Motor neuron (in vitro differentiated cells): ENCODE measurements around the gene PLCXD3. TPM values are rescaled to one million over a fixed set of nuclear protein-coding genes. Genes with fewer than 3 reads are reported as not detected.

ENCODE experiments used
- ATAC-seq, 8 experiments: fragments of 200-7000 bp; cut with Tn5 transposase; replicated peaks in 6 of 8; 2 replicates each; pipeline ENCODE4 v1.8.0; 2021; ENCODE audit warnings: mild to moderate bottlenecking in 8 of 8, moderate library complexity in 8 of 8
- H3K27ac ChIP-seq, 2 donors: fragments of 250-450 bp; sonication (Bioruptor Pico); 2 replicates each; pipeline ENCODE4 v1.9.0; 2021; ENCODE audit warnings: antibody characterized with exemption in 2 of 2, mild to moderate bottlenecking in 2 of 2, moderate library complexity in 1 of 2
- H3K4me1 ChIP-seq, 2 donors: fragments of 250-450 bp; sonication (Bioruptor Pico); replicated peaks in 1 of 2; 2 replicates each; pipeline ENCODE4 v1.6.1; 2021; ENCODE audit warnings: antibody characterized with exemption in 2 of 2, mild to moderate bottlenecking in 2 of 2, moderate library complexity in 1 of 2
- H3K4me3 ChIP-seq, 5 donors: fragments of 250-450 bp; sonication (Bioruptor Pico); 2 replicates each; pipeline ENCODE4 v1.9.0; 2021; ENCODE audit warnings: antibody characterized with exemption in 5 of 5, mild to moderate bottlenecking in 5 of 5, moderate library complexity in 4 of 5
- WGBS, 10 experiments: fragments of 450-650 bp; shearing (Covaris generic); methylation state at CpG; one replicate each; pipeline ENCODE4 v1.0.0; 2022; 5-methylcytosine and 5-hydroxymethylcytosine counted together
- in situ Hi-C, 9 experiments: fragments of 400-800 bp; cut with MboI; loops; one replicate each; pipeline ENCODE4 v1.15.0; 2021; ENCODE audit warnings: low sequenced_read_pairs in 9 of 9, low pct_unique_long_range_greater_than_20kb in 2 of 9; ENCODE audit not compliant: unreplicated experiment in 9 of 9
- total RNA-seq, 8 experiments: library from RNA; unstranded; fragments of 300-600 nt; gene quantifications; 2 replicates each; pipeline versions ENCODE4 v1.2.3 to v1.2.4, GENCODE V29; 2022

Gene PLCXD3
- total RNA-seq = 1 to 10 TPM in 3 of 8 experiments, under 1 TPM in 5; 0.14 to 2.9 (median 0.70) TPM

- in situ Hi-C loops = loop anchor here in 1 of 9 experiments (25.0 kb wide), 1 partner anchor 598 kb away; the partner anchor contains the start of gene C7
These were observed at the start of gene PLCXD3 for GRCh38 chr5:41510176-41510831. Gene PLCXD3, minus strand, starts transcription at chr5:41510601. Its CDS starts 75 bp downstream, at chr5:41510526.

GRCh38 chr5:41559184-41559583, 48.8 kb upstream of the PLCXD3 start:
- peak in 3 of 8 experiments; percentile 17 to 34 (median 28) for ATAC-seq
- in situ Hi-C loops = no loop called here
- Histone ChIP-seq H3K4me3 (no peak overlapping the region), H3K27ac (no peak overlapping the region), H3K4me1 (no peaks in the 10 kb centered on the region)
- 12 to 80% (median 47%) methylated on average over 1 to 3 of the region's 3 CpGs; no CpG with 5 or more reads in 2 of the 10 experiments for WGBS, 10 experiments

More at GRCh38 chr5:41510176-41510831, at the start of gene PLCXD3:
- Histone ChIP-seq H3K4me1 (peaks cover 0 to 2% of the 10 kb centered on the region in 2 donors), H3K27ac (no peak within 1 kb of the TSS), H3K4me3 (peak within 1 kb of the TSS; percentile 28 to 59 (median 48))
- ATAC-seq = peak; percentile 99
- WGBS, 10 experiments = 0 to 7% (median 0%) methylated on average over 2 to 8 of the region's 41 CpGs; no CpG with 5 or more reads in 6 of the 10 experiments

GRCh38 chr5:41558295-41558694, 47.9 kb upstream of the PLCXD3 start:
- 0 to 100% (median 66%) methylated on average over 1 of the region's 1 CpG; no CpG with 5 or more reads in 2 of the 10 experiments for WGBS, 10 experiments
- H3K4me1 ChIP-seq = no peaks in the 10 kb centered on the region
- in situ Hi-C loops = no loop called here
- no peak for ATAC-seq
- H3K27ac ChIP-seq = no peak overlapping the region
- no peak overlapping the region for H3K4me3 ChIP-seq

- no peak for ATAC-seq
- no peak overlapping the region for H3K4me3 ChIP-seq
- in situ Hi-C loops = no loop called here
- no peaks in the 10 kb centered on the region for H3K4me1 ChIP-seq
- H3K27ac ChIP-seq = no peak overlapping the region
- 0 to 67% (median 37%) methylated on average over 1 of the region's 1 CpG; no CpG with 5 or more reads in 2 of the 10 experiments for WGBS, 10 experiments
These were observed 37.6 kb upstream of the PLCXD3 start for GRCh38 chr5:41547991-41548390.

- no peaks in the 10 kb centered on the region for H3K4me1 ChIP-seq
- ATAC-seq = no peak
- no peak overlapping the region for H3K4me3 ChIP-seq
- H3K27ac ChIP-seq = no peak overlapping the region
- in situ Hi-C loops = no loop called here
These were observed 31.8 kb upstream of the PLCXD3 start for GRCh38 chr5:41542183-41542582.

GRCh38 chr5:41539454-41539853, 29.1 kb upstream of the PLCXD3 start:
- ATAC-seq = no peak
- H3K4me3 ChIP-seq = no peak overlapping the region
- WGBS, 10 experiments = 61 to 100% (median 93%) methylated on average over 1 to 2 of the region's 2 CpGs; no CpG with 5 or more reads in 2 of the 10 experiments
- no peak overlapping the region for H3K27ac ChIP-seq
- no peaks in the 10 kb centered on the region for H3K4me1 ChIP-seq
- in situ Hi-C loops = no loop called here

- Histone ChIP-seq H3K4me3 (no peak overlapping the region), H3K27ac (no peak overlapping the region), H3K4me1 (no peaks in the 10 kb centered on the region)
- in situ Hi-C loops = no loop called here
- 4 to 100% (median 100%) methylated on average over 1 to 4 of the region's 4 CpGs; no CpG with 5 or more reads in 5 of the 10 experiments for WGBS, 10 experiments
- peak in 2 of 8 experiments; percentile 28 to 76 for ATAC-seq
These were observed 27.2 kb upstream of the PLCXD3 start for GRCh38 chr5:41537581-41537980.

GRCh38 chr5:41532485-41532884, 22.1 kb upstream of the PLCXD3 start:
- ATAC-seq = no peak
- in situ Hi-C loops = no loop called here
- no peak overlapping the region for H3K27ac ChIP-seq
- no peaks in the 10 kb centered on the region for H3K4me1 ChIP-seq
- H3K4me3 ChIP-seq = no peak overlapping the region
- WGBS, 10 experiments = 0 to 86% (median 55%) methylated on average over 1 of the region's 1 CpG; no CpG with 5 or more reads in 2 of the 10 experiments

GRCh38 chr5:41527201-41527779, 16.9 kb upstream of the PLCXD3 start:
- WGBS, 10 experiments = 0 to 73% (median 39%) methylated on average over 1 to 5 of the region's 5 CpGs; no CpG with 5 or more reads in 1 of the 10 experiments
- in situ Hi-C loops = no loop called here

GRCh38 chr5:41526699-41527098, 16.3 kb upstream of the PLCXD3 start:
- 40 to 83% (median 64%) methylated on average over 1 to 4 of the region's 4 CpGs for WGBS, 10 experiments
- no peak for ATAC-seq
- H3K27ac ChIP-seq = no peak overlapping the region
- H3K4me1 ChIP-seq = no peaks in the 10 kb centered on the region
- no peak overlapping the region for H3K4me3 ChIP-seq
- in situ Hi-C loops = no loop called here

More at GRCh38 chr5:41527201-41527779, 16.9 kb upstream of the PLCXD3 start:
- Histone ChIP-seq H3K27ac (no peak overlapping the region), H3K4me1 (no peaks in the 10 kb centered on the region), H3K4me3 (no peak overlapping the region)
- peak in 3 of 8 experiments; percentile 24 to 88 (median 85) for ATAC-seq

- Histone ChIP-seq H3K27ac (no peak overlapping the region), H3K4me1 (no peaks in the 10 kb centered on the region), H3K4me3 (no peak overlapping the region)
- in situ Hi-C loops = loop anchor here in 1 of 9 experiments (25.0 kb wide), 1 partner anchor 612 kb away; the partner anchor contains the start of gene C7
- no peak for ATAC-seq
These were observed 13.8 kb upstream of the PLCXD3 start for GRCh38 chr5:41524174-41524573.

- in situ Hi-C loops = loop anchor here in 1 of 9 experiments (25.0 kb wide), 1 partner anchor 610 kb away; the partner anchor contains the start of gene C7
- WGBS, 10 experiments = 0 to 73% (median 56%) methylated on average over 1 to 2 of the region's 2 CpGs; no CpG with 5 or more reads in 1 of the 10 experiments
- Histone ChIP-seq H3K27ac (no peak overlapping the region), H3K4me3 (no peak overlapping the region), H3K4me1 (no peaks in the 10 kb centered on the region)
- no peak for ATAC-seq
These were observed 11.9 kb upstream of the PLCXD3 start for GRCh38 chr5:41522193-41522786.

GRCh38 chr5:41519801-41520200, 9.4 kb upstream of the PLCXD3 start:
- in situ Hi-C loops = loop anchor here in 1 of 9 experiments (25.0 kb wide), 1 partner anchor 608 kb away; the partner anchor contains the start of gene C7
- ATAC-seq = no peak
- no peaks in the 10 kb centered on the region for H3K4me1 ChIP-seq
- no peak overlapping the region for H3K4me3 ChIP-seq
- no peak overlapping the region for H3K27ac ChIP-seq
- WGBS, 10 experiments = 0 to 83% (median 66%) methylated on average over 1 to 6 of the region's 6 CpGs; no CpG with 5 or more reads in 2 of the 10 experiments
